NCI-H774 (cell line): ENCODE results near the gene OXLD1.
A peak's percentile ranks its signal among the peaks of the same experiment; 100 is the strongest.

Experiments
- DNase-seq: peaks from one replicate; lab custom pipeline; 2025; lab: John Stamatoyannopoulos, UW

The OXLD1 gene

DNA sequence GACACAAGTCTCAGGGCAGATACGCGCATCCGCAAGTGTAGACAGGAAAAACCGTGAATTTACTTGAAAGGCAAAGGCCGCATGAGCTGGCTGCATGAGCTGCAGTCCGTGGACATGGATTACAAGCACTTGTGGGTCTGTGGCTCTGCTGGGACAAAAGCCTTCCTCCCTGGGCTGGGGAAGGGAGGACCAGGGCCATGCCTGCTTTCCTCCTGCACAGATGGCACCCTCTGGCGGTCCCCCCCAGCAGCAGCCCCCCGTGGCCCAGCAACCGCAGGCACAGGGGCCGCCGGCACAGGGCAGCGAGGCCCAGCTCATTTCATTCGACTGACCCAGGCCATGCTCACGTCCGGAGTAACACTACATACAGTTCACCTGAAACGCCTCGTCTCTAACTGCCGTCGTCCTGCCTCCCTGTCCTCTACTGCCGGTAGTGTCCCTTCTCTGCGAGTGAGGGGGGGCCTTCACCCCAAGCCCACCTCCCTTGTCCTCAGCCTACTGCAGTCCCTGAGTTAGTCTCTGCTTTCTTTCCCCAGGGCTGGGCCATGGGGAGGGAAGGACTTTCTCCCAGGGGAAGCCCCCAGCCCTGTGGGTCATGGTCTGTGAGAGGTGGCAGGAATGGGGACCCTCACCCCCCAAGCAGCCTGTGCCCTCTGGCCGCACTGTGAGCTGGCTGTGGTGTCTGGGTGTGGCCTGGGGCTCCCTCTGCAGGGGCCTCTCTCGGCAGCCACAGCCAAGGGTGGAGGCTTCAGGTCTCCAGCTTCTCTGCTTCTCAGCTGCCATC lies 35.1 kb upstream of the OXLD1 start:
- DNase-seq, result no peak

DNA sequence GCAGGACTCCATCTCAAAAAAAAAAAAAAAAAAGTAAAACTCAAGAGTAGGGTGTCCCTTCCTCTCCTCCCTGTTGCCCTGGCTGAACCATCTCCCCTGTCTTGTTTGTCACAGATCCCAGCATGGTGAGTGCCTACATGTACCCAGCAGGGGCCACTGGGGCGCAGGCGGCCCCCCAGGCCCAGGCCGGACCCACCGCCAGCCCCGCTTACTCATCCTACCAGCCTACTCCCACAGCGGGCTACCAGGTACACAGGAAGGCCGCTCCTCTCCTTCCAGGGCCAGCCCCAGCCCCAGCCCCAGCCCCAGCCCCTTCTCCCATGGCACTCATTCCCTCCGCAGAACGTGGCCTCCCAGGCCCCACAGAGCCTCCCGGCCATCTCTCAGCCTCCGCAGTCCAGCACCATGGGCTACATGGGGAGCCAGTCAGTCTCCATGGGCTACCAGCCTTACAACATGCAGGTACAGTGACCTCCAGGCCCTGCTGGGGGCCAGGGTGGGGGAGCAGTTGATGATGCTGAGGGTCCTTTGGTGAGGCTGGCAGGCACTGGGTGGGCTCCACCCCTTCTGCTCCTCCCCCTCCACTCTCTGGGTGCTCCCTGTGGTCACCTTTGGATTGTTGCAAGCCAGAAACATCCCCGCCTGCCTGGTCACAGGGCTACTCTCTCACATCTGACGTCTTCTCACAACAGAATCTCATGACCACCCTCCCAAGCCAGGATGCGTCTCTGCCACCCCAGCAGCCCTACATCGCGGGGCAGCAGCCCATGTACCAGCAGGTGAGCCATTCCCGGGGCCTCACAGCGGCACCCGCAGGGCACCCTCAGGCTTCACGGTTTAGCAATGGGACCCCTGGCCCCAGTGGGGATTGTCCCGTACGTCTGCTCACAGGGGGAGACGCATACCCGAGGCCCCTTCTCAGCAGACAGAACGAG lies 34.2 kb upstream of the OXLD1 start:
- no peak for DNase-seq

- DNase-seq, result no peak
These were observed 31.0 kb upstream of the OXLD1 start for GRCh38 chr17:81697261-81698044.

- DNase-seq, result no peak
These were observed 30.0 kb upstream of the OXLD1 start for GRCh38 chr17:81696218-81696941.

- no peak for DNase-seq
These were observed 29.4 kb upstream of the OXLD1 start for GRCh38 chr17:81695801-81696200.

DNA sequence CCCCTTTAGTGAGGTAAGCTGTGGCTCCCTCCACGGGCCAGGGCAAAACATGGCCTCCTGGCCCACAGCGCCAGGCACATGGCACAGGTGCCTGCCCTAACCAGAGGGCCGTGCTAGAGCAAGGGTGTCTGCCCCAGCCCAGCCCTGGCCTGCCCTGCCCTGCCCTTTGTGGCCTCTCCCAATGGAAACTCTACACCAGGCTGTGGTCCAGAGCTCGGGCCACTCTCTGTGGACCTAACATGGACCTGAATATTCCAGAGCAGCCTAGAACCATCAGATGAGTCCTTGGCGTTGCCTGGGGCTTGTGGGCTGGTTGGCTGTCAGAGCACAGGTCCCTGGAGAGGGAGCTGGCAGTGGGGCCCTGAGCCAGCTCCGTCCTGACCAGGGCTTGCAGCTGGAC lies 28.8 kb upstream of the OXLD1 start:
- no peak for DNase-seq

DNA sequence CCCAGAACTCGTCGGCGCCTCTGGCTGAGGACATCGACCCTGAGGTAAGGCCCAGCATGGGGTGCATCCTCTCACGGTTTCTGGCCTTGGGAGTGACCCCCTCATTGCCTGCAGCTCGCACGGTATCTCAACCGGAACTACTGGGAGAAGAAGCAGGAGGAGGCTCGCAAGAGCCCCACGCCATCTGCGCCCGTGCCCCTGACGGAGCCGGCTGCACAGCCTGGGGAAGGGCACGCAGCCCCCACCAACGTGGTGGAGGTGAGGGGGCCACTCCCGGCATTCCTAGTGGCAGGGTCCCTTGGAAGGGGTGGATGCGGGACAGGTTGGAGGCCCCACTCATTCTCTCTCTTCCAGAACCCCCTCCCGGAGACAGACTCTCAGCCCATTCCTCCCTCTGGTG lies 28.4 kb upstream of the OXLD1 start:
- DNase-seq, result no peak

GRCh38 chr17:81693509-81694210 lies 27.3 kb upstream of the OXLD1 start:
- no peak for DNase-seq

DNA sequence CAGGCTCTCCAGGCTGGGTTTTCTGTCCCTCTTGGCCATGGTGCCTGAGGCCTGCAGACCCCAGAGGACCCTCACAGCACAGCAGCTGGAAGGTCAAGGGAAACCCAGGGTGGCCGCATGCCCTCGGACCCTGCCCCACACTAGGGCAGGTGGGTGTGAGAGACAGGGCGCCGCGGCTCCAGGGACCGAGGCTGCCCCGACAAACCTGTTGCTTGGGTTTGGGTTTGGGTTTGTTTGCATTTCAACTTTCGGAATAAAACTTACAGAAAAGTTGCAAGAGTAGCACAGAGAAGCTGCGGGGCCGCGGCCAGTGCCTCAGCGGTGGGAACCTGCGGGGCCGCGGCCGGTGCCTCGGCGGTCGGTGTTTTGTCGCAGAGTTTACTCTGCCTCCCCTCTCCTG lies 25.2 kb upstream of the OXLD1 start:
- no peak for DNase-seq

DNA sequence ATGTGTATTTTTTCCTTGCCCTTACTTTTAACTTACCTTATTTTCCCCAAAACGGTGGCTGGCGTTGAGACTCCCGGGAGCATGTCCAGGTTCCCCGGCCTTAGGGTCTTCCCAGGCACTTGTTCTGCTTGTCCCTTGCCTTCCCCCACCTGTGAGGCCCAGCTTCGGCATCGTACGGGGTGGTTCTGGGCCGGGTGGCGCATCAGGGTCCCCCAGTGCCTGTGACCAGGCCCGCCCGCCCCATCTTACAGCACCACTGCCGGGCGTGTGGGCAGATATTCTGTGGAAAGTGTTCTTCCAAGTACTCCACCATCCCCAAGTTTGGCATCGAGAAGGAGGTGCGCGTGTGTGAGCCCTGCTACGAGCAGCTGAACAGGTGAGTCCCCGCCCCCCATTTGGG lies 24.8 kb upstream of the OXLD1 start:
- no peak for DNase-seq

DNA sequence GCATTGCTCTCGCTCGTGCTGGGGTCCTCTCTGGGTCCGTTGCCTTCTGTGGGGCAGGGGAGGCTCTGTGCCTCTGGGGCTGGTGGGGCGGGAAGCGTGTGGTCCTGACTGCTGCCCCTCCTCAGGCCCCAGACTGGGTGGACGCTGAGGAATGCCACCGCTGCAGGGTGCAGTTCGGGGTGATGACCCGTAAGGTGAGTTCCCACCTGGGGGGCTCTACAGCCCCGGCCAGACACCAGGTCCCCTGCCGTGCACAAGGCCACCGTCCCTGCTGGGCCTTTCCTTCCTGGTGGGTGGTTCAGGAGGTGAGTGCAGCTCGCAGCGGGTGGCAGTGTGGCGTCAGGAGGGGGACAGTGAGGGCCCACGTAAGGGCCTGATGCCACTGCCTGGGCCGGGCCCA lies 24.1 kb upstream of the OXLD1 start:
- DNase-seq, result no peak

- DNase-seq, result no peak
These were observed 23.7 kb upstream of the OXLD1 start for GRCh38 chr17:81690066-81690465.

- no peak for DNase-seq
These were observed 22.2 kb upstream of the OXLD1 start for GRCh38 chr17:81688616-81689015.

GRCh38 chr17:81687770-81688541 lies 21.6 kb upstream of the OXLD1 start:
- DNase-seq, result no peak

- DNase-seq, result no peak
These were observed 20.2 kb upstream of the OXLD1 start for GRCh38 chr17:81686614-81687013.

DNA sequence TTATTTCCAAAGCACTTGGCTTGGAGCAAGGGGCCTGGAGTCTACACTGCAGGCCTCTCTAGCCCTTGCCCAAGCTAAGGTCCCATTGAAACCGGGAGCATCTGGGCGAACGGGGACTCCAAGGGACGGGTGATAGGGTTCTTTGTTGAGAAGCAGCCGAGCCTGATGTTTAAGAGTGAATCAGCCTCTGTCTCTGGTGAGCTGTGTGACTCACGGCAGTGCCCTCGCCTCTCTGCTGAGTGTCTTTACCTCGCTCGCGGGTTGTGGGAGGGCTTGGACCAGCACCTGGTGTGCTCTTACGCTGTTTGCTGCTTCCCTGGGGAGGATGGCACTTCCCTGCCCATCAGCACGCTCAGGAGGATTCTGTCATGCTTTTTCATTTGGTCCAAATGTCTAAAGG lies 18.7 kb upstream of the OXLD1 start:
- no peak for DNase-seq

DNA sequence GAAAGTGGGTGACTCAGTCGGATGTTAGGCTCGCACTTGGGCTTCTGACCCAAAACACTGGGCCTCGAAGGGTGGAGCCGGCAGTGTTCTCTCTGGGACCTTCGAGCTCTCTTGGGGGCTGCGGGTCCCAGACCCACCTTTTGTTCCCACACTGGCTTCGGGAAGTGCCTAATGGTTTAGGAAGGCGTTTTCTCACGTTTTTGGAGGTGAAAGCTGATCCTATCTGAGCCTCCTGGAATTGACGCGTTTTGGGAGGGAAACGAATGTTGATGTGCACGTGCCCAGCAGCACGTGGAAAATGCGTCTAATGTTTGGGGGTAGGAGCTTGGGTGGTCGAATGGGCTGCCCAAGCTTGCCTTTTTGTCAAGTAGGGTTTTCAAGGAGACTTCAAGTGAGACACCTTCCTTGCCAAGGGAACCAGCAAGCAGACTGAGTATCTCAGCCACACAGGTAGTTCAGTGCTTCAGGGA lies 18.1 kb upstream of the OXLD1 start:
- no peak for DNase-seq

GRCh38 chr17:81683584-81684441 lies 17.4 kb upstream of the OXLD1 start, which contains the start of the genes ARL16 and HGS:
ARL16 (minus strand) TSS chr17:81683797; CDS start chr17:81683753, 44 bp downstream.
HGS (plus strand) TSS chr17:81684011; CDS start chr17:81684067, 56 bp downstream.
- DNase-seq, result peak; percentile 100

DNA sequence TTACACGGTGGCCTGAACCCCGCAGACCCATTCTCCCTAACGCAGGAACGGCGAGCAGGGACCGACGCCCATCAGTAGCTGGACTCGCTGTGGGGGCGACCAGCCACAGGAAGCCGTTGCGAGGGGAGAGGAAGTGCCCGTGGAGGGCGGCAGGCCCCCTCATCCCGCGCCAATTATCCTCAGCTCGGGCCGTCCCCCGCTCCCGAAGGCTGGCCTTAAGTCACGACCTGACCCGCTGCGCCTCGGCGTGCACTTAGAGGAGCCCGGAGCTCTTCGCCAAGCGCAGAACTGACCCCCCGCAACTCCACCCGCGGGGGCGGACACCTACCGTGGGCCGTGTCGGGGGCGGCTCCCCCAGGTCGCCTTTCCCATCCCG lies 16.8 kb upstream of the OXLD1 start:
- DNase-seq, result no peak
